CD14-positive monocyte (primary cell): ENCODE data around the gene SPATA9. TPM values are rescaled to one million over a fixed set of nuclear protein-coding genes. Genes with fewer than 3 reads are reported as not detected.
"Not testable (repeated sequence)": the region's sequence is repeated elsewhere in the genome, so short reads cannot be mapped to it uniquely, and the experiment has no call there.

Experiments
- DNase-seq, 3 donors: peaks; one replicate each; pipeline ENCODE4 v3.0.0-alpha.2; 2011 to 2022
- H2AFZ ChIP-seq: 2 replicates; pipeline ENCODE4 v1.6.0; 2012; ENCODE audit warnings: mild to moderate bottlenecking, low read depth, low read length, inconsistent platforms; ENCODE audit not compliant: insufficient read depth, poor library complexity, severe bottlenecking
- H3K27ac ChIP-seq, 2 donors: 1 replicate in 1 of 2; 2 replicates in 1 of 2; pipeline ENCODE4 v1.5.1; 2012 to 2013; ENCODE audit warnings: low read length in 2 of 2, control low read depth in 1 of 2, inconsistent platforms in 1 of 2, low read depth in 1 of 2, mild to moderate bottlenecking in 1 of 2
- H3K27me3 ChIP-seq, 2 donors: one replicate each; pipeline versions ENCODE4 v1.6.0 to v1.6.1; 2011 to 2013; ENCODE audit warnings: low read length in 2 of 2; ENCODE audit not compliant: control insufficient read depth in 2 of 2, insufficient read depth in 2 of 2
- H3K36me3 ChIP-seq, 2 donors: replicated peaks in 1 of 2; 1 replicate in 1 of 2; 2 replicates in 1 of 2; pipeline versions ENCODE4 v1.5.1 to v1.6.1; 2012 to 2013; ENCODE audit warnings: low read length in 2 of 2, control low read depth in 1 of 2, inconsistent platforms in 1 of 2, mild to moderate bottlenecking in 1 of 2; ENCODE audit not compliant: insufficient read depth in 2 of 2, control insufficient read depth in 1 of 2
- H3K4me1 ChIP-seq, 2 donors: 1 replicate in 1 of 2; 2 replicates in 1 of 2; pipeline versions ENCODE4 v1.5.1 to v1.6.1; 2012 to 2013; ENCODE audit warnings: low read length in 2 of 2, control low read depth in 1 of 2, inconsistent platforms in 1 of 2, mild to moderate bottlenecking in 1 of 2, moderate library complexity in 1 of 2; ENCODE audit not compliant: insufficient read depth in 2 of 2, control insufficient read depth in 1 of 2
- H3K4me2 ChIP-seq: replicated peaks from 2 replicates; pipeline ENCODE3; 2012; ENCODE audit warnings: low read length, moderate library complexity, mild to moderate bottlenecking; ENCODE audit not compliant: poor library complexity, severe bottlenecking; ENCODE audit errors: extremely low read depth
- H3K4me3 ChIP-seq, 3 experiments: fragments of 200-600 bp in 1 of 3; sonication (generic) in 1 of 3; replicated peaks in 1 of 3; 1 replicate in 2 of 3; 2 replicates in 1 of 3; pipeline ENCODE4 v1.5.1; 2011 to 2013; ENCODE audit warnings: low read length in 3 of 3, mild to moderate bottlenecking in 3 of 3, control low read depth in 2 of 3, low read depth in 2 of 3, inconsistent platforms in 1 of 3, moderate library complexity in 1 of 3
- H3K79me2 ChIP-seq: 2 replicates; pipeline ENCODE4 v1.6.0; 2012; ENCODE audit warnings: mild to moderate bottlenecking, control low read depth, inconsistent platforms, low read length, moderate library complexity; ENCODE audit not compliant: insufficient read depth
- H3K9ac ChIP-seq: 2 replicates; pipeline ENCODE4 v1.6.0; 2017; ENCODE audit warnings: low read length, mild to moderate bottlenecking; ENCODE audit not compliant: insufficient read depth, poor library complexity, severe bottlenecking
- H3K9me3 ChIP-seq, 2 donors: replicated peaks in 1 of 2; 1 replicate in 1 of 2; 2 replicates in 1 of 2; pipeline versions ENCODE4 v1.5.1 to v1.6.1; 2012 to 2013; ENCODE audit warnings: low read length in 2 of 2, control low read depth in 1 of 2; ENCODE audit not compliant: control insufficient read depth in 1 of 2, insufficient read depth in 1 of 2
- H4K20me1 ChIP-seq: 2 replicates; pipeline ENCODE4 v1.6.0; 2012; ENCODE audit warnings: mild to moderate bottlenecking, low read length, control low read depth, moderate library complexity; ENCODE audit not compliant: insufficient read depth
- H3K27ac Mint-ChIP-seq, 7 donors: one replicate each; pipeline ENCODE4 v1.8.0; 2020; ENCODE audit warnings: mild to moderate bottlenecking in 7 of 7, mixed read lengths in 7 of 7, moderate library complexity in 6 of 7, inconsistent platforms in 2 of 7
- H3K27me3 Mint-ChIP-seq, 3 donors: one replicate each; pipeline ENCODE4 v1.8.0; 2021 to 2022; ENCODE audit warnings: low read depth in 3 of 3, mild to moderate bottlenecking in 3 of 3, mixed read lengths in 3 of 3, moderate library complexity in 3 of 3, inconsistent platforms in 1 of 3
- H3K36me3 Mint-ChIP-seq, 2 donors: one replicate each; pipeline ENCODE4 v1.8.0; 2020; ENCODE audit warnings: mixed read lengths in 2 of 2, inconsistent platforms in 1 of 2, mild to moderate bottlenecking in 1 of 2
- H3K4me1 Mint-ChIP-seq: one replicate; pipeline ENCODE4 v1.8.0; 2020; ENCODE audit warnings: mild to moderate bottlenecking, mixed read lengths
- H3K4me3 Mint-ChIP-seq, 2 donors: one replicate each; pipeline ENCODE4 v1.8.0; 2020; ENCODE audit warnings: mild to moderate bottlenecking in 2 of 2, mixed read lengths in 2 of 2, moderate library complexity in 1 of 2
- H3K9me3 Mint-ChIP-seq, 7 donors: one replicate each; pipeline ENCODE4 v1.8.0; 2020 to 2022; ENCODE audit warnings: mixed read lengths in 7 of 7, mild to moderate bottlenecking in 6 of 7, moderate library complexity in 6 of 7, inconsistent platforms in 2 of 7
- WGBS: methylation state at CpG from one replicate; pipeline ENCODE4 v1.1.5; 2013; ENCODE audit warnings: missing lambda C conversion rate; ENCODE audit not compliant: insufficient coverage; 5-methylcytosine and 5-hydroxymethylcytosine counted together
- intact Hi-C, 2 donors: fragments of 100-400 bp; cut with micrococcal nuclease; formaldehyde crosslinking; loops; one replicate each; pipeline versions ENCODE4 v1.15.0 to v1.15.1; 2023
- polyA plus RNA-seq, 3 donors: library from polyadenylated mRNA; depleted of rRNA in 1 of 3; unstranded in 2 of 3; stranded (reverse) in 1 of 3; fragments of 300-500 nt in 2 of 3; fragments of >200 nt in 1 of 3; fragmentation: Illumina TruSeq in 2 of 3; gene quantifications; 1 replicate in 2 of 3; 2 replicates in 1 of 3; pipeline ENCODE4 v1.2.3, GENCODE V29; 2012 to 2021
- TF ChIP-seq, protein P1 (sequence below): fragments of 200-600 bp; IDR thresholded peaks from one replicate; pipeline ENCODE4 v1.8.0; 2022; ENCODE audit warnings: antibody characterized with exemption, mild to moderate bottlenecking

SPATA9 gene
- polyA plus RNA-seq, 3 donors = not detected

DNA sequence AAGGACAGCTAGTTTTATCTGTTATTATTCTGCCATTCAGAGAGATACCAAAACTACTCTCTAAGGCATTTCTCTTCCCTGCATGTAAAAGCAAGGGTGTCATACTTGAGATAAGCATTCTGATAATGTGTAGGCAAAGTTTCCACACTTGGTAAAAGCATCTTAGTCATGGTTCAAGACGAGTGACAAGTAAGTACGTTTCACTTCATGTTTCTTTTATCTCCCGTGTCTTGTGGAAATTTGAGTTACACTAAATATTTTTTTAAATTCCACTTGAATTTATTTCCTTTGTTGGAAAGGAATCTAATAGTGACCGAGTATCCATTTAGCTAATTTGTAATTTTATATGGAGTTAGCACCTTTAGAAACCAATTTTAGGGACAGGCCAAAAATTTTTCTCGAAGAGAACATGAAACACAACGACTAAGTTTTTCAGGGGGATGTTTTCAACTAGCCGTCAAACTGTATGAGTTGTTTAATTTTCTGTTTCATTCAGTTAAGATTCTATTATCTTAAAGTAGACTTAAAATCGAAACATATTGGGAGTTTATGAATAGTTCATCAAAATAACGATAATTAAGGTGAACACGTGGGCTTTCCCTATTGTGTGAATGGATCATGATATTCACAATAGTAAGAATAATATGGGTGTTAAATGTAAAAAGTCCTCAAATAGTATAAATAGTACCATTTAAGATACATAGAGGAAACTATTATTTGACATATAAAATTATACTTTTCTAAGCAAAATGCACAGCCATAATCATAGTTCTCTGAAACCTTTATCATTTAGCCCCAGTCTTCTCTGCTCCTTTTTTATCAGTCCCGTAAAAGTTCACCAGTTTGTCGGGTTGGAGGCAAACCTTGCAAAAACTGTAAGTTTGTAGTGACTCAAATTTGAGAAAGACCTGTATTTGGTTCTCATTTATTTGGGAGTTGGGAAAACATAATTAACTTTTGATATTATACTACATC, 34.6 kb downstream of the SPATA9 start:
- Mint-ChIP-seq H3K4me3 (no peak overlapping the region), H3K9me3 (peaks cover 0 to 1% (median 0%) of the 10 kb centered on the region in 7 donors), H3K27me3 (no peaks in the 10 kb centered on the region), H3K27ac (no peak overlapping the region), H3K4me1 (peaks cover 13% of the 10 kb centered on the region), H3K36me3 (no peaks in the 10 kb centered on the region)
- Histone ChIP-seq H3K27ac (no peak overlapping the region), H3K4me3 (no peak overlapping the region), H3K27me3 (no peaks in the 10 kb centered on the region), H3K4me1 (peaks cover 12 to 15% of the 10 kb centered on the region in 2 donors), H4K20me1 (no peaks in the 10 kb centered on the region), H3K79me2 (no peaks in the 10 kb centered on the region), H3K4me2 (peak overlapping the region; percentile 92), H3K9me3 (no peaks in the 10 kb centered on the region), H3K36me3 (no peaks in the 10 kb centered on the region), H2AFZ (peak overlapping the region; percentile 97), H3K9ac (no peak overlapping the region)
- intact Hi-C loops = loop anchor here (5.0 kb wide), 2 partner anchors 96 to 199 kb away; partner anchors contain the start of gene SKIC3 (in 1 of the 2)
- WGBS = no CpG with 5 or more reads among the region's 12 CpGs
- TF ChIP-seq, protein P1, sequence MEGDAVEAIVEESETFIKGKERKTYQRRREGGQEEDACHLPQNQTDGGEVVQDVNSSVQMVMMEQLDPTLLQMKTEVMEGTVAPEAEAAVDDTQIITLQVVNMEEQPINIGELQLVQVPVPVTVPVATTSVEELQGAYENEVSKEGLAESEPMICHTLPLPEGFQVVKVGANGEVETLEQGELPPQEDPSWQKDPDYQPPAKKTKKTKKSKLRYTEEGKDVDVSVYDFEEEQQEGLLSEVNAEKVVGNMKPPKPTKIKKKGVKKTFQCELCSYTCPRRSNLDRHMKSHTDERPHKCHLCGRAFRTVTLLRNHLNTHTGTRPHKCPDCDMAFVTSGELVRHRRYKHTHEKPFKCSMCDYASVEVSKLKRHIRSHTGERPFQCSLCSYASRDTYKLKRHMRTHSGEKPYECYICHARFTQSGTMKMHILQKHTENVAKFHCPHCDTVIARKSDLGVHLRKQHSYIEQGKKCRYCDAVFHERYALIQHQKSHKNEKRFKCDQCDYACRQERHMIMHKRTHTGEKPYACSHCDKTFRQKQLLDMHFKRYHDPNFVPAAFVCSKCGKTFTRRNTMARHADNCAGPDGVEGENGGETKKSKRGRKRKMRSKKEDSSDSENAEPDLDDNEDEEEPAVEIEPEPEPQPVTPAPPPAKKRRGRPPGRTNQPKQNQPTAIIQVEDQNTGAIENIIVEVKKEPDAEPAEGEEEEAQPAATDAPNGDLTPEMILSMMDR = no peak
- DNase-seq = peak in 2 of 3 donors; percentile 13 to 25

DNA sequence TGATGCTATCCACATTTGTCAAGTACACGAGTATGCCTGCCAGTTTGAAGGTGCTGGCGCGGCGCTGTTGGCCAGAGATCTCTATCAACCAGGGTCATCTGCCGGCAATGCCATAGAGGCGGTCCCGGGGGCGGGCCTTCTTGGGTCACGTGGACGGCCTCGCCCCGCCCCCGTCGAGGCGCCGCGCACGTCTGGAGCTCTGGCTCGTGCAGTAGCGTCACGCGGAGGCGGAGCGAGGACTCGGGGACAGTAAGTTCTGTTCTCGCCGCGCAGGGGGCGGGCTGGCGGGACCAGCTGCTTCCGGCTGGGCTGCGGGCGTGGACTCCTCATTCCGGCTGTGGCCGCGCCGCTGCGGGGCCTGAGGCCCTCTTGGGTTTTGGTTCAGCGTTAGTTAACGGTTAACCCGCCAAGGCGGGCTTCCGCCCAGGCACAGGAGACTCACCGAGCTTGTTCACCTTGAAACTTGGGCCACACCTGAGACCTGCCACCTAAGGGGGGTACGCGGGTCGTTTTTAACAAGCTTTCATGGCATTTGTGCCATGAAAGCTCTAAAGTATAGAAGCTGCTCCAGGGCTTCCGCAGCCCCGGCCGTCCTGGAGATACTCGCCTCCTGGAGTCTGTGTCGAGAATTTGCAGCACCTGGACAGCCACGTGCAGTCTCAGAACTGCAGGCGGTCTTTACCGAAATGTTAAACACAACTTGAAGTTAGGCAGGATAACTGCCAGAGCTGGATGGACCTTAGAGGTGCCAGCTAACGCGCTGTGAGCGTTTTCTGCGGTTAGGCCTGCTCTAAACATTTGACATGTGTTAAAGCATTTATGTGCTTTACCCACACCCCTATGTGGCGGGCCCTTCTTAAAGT, 36.0 kb downstream of the SPATA9 start, which contains the start of gene RFESD:
Gene RFESD, plus strand, starts transcription at position 209 of the 863 bp plus-strand sequence. CDS start 5,495 bp downstream, outside the sequence.
- peaks cover 0 to 1% (median 0%) of the 10 kb centered on the region in 3 donors for H3K27me3 Mint-ChIP-seq
- H3K27ac Mint-ChIP-seq = peak within 1 kb of the TSS; percentile 78 to 92 (median 86)
- Histone ChIP-seq H3K4me3 (peak within 1 kb of the TSS; percentile 47 to 82 (median 50)), H3K27ac (peak within 1 kb of the TSS; percentile 49 to 82), H3K79me2 (no peaks in the 10 kb centered on the region), H3K9me3 (no peaks in the 10 kb centered on the region), H2AFZ (peak within 1 kb of the TSS; percentile 97), H3K9ac (peak within 1 kb of the TSS; percentile 75), H3K36me3 (no peaks in the 10 kb centered on the region), H3K4me2 (peak within 1 kb of the TSS; percentile 92), H4K20me1 (no peaks in the 10 kb centered on the region), H3K4me1 (peaks cover 12 to 15% of the 10 kb centered on the region in 2 donors), H3K27me3 (no peaks in the 10 kb centered on the region)
- intact Hi-C loops = loop anchor here (5.0 kb wide), 2 partner anchors 94 to 201 kb away; partner anchors contain the start of gene SKIC3 (in 1 of the 2)
- H3K9me3 Mint-ChIP-seq = peaks cover 0 to 1% (median 0%) of the 10 kb centered on the region in 7 donors
- peak; percentile 96 to 97 (median 97) for DNase-seq
- TF ChIP-seq, protein P1 = no peak
- no peaks in the 10 kb centered on the region for H3K36me3 Mint-ChIP-seq
- peak within 1 kb of the TSS; percentile 84 to 89 for H3K4me3 Mint-ChIP-seq
- under 1% methylated on average over 58 of the region's 60 CpGs for WGBS
- H3K4me1 Mint-ChIP-seq = peaks cover 13% of the 10 kb centered on the region

DNA sequence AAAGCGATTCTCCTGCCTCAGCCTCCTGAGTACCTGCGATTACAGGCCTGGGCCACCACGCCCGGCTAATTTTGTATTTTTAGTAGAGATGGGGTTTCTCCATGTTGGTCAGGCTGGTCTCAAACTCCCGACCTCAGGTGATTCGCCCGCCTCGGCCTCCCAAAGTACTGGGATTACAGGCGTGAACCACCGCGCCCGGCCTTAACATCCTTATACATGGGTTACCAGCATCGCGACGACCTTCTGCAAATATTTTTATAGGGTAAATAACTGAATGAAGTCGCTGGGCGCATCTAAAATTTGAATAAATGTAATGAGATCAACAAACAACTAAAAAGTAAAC, 36.6 kb downstream of the SPATA9 start:
- Histone ChIP-seq H3K4me3 (peak overlapping the region in 1 of 3 experiments; percentile 82), H3K4me2 (peak overlapping the region; percentile 92), H2AFZ (peak overlapping the region; percentile 97), H3K4me1 (peaks cover 12 to 15% of the 10 kb centered on the region in 2 donors)
- H3K4me3 Mint-ChIP-seq = peak overlapping the region; percentile 76 to 84
- not testable (repeated sequence) for H3K36me3 ChIP-seq, H3K9ac ChIP-seq, H3K9me3 ChIP-seq, H3K79me2 ChIP-seq, H3K9me3 Mint-ChIP-seq, H3K27ac ChIP-seq, H3K27me3 Mint-ChIP-seq, DNase-seq, H3K27me3 ChIP-seq, H4K20me1 ChIP-seq, H3K36me3 Mint-ChIP-seq
- H3K27ac Mint-ChIP-seq = peak overlapping the region in 4 of 7 donors; percentile 37 to 82 (median 69)
- 100% methylated on average over 3 of the region's 17 CpGs for WGBS
- peaks cover 13% of the 10 kb centered on the region for H3K4me1 Mint-ChIP-seq
- intact Hi-C loops = loop anchor here (5.0 kb wide), 2 partner anchors 94 to 201 kb away; partner anchors contain the start of gene SKIC3 (in 1 of the 2)
